Psoas muscle (tissue), 8 donors: ENCODE data around the gene DPRX. TPM values are rescaled to one million over a fixed set of nuclear protein-coding genes. Genes with fewer than 3 reads are reported as not detected.
A peak's percentile ranks its signal among the peaks of the same experiment; 100 is the strongest.

Experiments
- ATAC-seq, 4 donors: fragments of 200-7000 bp; cut with Tn5 transposase; one replicate each; pipeline ENCODE4 v1.9.1; 2020; ENCODE audit warnings: moderate library complexity in 3 of 4, mild to moderate bottlenecking in 2 of 4
- DNase-seq, 2 donors: peaks; one replicate each; pipeline ENCODE4 v3.0.0-alpha.2; 2020
- H3K27ac ChIP-seq: fragments of 200-600 bp; one replicate; pipeline ENCODE4 v1.8.0; 2022
- H3K27me3 ChIP-seq, 3 donors: fragments of 200-600 bp in 1 of 3; one replicate each; pipeline versions ENCODE4 v1.6.1 to v1.8.0; 2013 to 2022; ENCODE audit warnings: low read length in 2 of 3, mild to moderate bottlenecking in 2 of 3, moderate library complexity in 1 of 3; ENCODE audit not compliant: insufficient read depth in 3 of 3
- H3K36me3 ChIP-seq, 2 donors: fragments of 200-600 bp in 1 of 2; one replicate each; pipeline versions ENCODE4 v1.6.1 to v1.8.0; 2013 to 2022; ENCODE audit warnings: low read depth in 1 of 2, mild to moderate bottlenecking in 1 of 2, moderate library complexity in 1 of 2; ENCODE audit not compliant: insufficient read depth in 1 of 2
- H3K4me1 ChIP-seq: fragments of 200-600 bp; one replicate; pipeline ENCODE4 v1.8.0; 2022
- H3K4me3 ChIP-seq: fragments of 200-600 bp; one replicate; pipeline ENCODE4 v1.8.0; 2022; ENCODE audit warnings: mild to moderate bottlenecking
- H3K9me3 ChIP-seq: fragments of 200-600 bp; one replicate; pipeline ENCODE4 v1.8.0; 2022
- CTCF ChIP-seq: fragments of 200-600 bp; IDR thresholded peaks from one replicate; pipeline ENCODE4 v1.8.0; 2022; ENCODE audit warnings: antibody characterized with exemption
- WGBS, 3 donors: extraction: QIAGEN DNeasy Blood & Tissue Kit; methylation state at CpG; one replicate each; pipeline versions ENCODE4 v1.1.6 to v1.1.7; 2013; 5-methylcytosine and 5-hydroxymethylcytosine counted together
- intact Hi-C, 2 donors: fragments of 100-400 bp; cut with DNase I; formaldehyde crosslinking; loops; one replicate each; pipeline versions ENCODE4 v1.11.0 to v1.14.2; 2022
- polyA plus RNA-seq, 3 donors: library from polyadenylated mRNA; stranded (reverse); fragments of 200-250 nt; gene quantifications; one replicate each; pipeline ENCODE4 v1.2.3, GENCODE V29; 2013
- total RNA-seq, 4 donors: library from RNA; stranded (reverse); fragmentation: NEBNext Ultra II Directional in 2 of 4; extraction: Animal tissue kit (Norgen Biotek cat#: 25700) in 2 of 4; gene quantifications; one replicate each; pipeline versions ENCODE4 v1.2.1 to v1.2.4, GENCODE V29; 2021 to 2023
- donor health status: healthy with polysubstance abuse.
- donor health status: DM: no; HTN: no; CAD: no; lungs with moderate emphysema.
- donor health status: Bipolar disorder and iron deficiency.
- donor health status: healthy.
- donor health status: DM: yes; HTN: yes; CAD: no.
- donor health status: DM: no; HTN: no; CAD: no.
- donor health status: DM: no; HTN: no; CAD: no.
- donor health status: DM: yes; HTN: yes; CAD: no.

Gene DPRX
- total and polyA plus RNA-seq, 7 donors: 0.36 TPM; not detected in 6

DNA sequence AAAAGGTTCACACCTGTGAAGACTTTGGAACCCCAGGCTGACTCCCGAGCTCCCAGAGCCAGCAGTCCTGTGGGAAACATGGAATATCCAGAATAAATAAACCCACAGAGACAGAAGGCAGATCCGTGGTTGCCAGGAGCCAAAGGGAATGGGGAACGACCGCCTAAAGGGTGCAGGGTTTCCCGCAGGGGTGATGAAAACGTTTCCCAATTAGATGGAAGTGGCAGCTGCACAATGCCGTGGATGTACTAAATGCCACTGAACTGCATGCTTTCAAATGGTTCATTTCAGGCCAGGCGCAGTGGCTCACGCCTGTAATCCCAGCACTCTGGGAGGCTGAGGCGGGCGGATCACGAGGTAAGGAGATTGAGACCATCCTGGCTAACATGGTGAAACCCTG lies 23.4 kb upstream of the DPRX start:
- no peak for ATAC-seq
- 54 to 76% (median 61%) methylated on average over 12 of the region's 12 CpGs for WGBS, 3 donors
- Histone ChIP-seq H3K27me3 (peaks cover 0 to 2% (median 0%) of the 10 kb centered on the region in 3 donors), H3K4me3 (no peak overlapping the region), H3K27ac (no peak overlapping the region), H3K4me1 (no peaks in the 10 kb centered on the region), H3K9me3 (no peaks in the 10 kb centered on the region), H3K36me3 (no peaks in the 10 kb centered on the region)
- no peak for DNase-seq
- TF ChIP-seq CTCF: no peak
- intact Hi-C loops: no loop called here

DNA sequence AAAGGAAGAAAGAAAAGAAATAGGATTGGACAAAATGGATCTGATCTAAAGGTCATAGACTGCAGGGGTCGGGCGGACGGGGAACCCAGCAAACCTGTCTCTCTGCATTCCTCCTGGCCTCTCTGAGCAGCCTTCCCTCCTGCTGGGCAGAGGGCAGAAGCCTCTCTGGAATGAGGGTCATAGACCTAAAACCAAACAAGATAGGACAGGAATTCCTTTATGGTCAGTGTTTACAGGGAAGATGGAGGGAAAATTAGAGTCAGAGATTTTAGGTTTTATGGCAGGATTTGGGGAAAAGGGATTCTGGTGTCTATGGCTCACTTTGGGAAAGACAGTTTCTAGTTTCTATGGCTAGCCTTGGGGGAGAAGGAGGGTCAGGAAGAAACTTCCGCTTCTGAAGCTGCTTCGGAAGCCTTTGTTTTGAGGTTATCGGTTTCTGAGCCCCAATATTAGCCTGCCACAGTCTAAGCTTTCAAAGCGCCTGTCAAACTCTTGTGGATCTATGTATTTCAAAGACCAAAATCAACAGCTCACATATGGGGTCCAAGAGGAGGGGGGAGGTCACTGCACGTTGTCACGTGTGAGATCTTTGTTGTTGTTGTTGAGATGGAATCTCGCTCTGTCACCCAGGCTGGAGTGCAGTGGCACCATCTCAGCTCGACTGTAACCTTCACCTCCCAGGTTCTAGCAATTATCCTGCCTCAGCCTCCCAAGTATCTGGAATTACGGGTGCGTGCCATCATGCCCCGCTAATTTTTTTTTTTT lies 18.9 kb upstream of the DPRX start:
- Histone ChIP-seq H3K4me1 (no peaks in the 10 kb centered on the region), H3K4me3 (no peak overlapping the region), H3K27ac (no peak overlapping the region), H3K9me3 (no peaks in the 10 kb centered on the region), H3K27me3 (no peaks in the 10 kb centered on the region), H3K36me3 (no peaks in the 10 kb centered on the region)
- intact Hi-C loops: no loop called here
- WGBS, 3 donors: 58 to 62% (median 62%) methylated on average over 14 of the region's 14 CpGs
- no peak for TF ChIP-seq CTCF
- no peak for ATAC-seq
- DNase-seq: no peak

DNA sequence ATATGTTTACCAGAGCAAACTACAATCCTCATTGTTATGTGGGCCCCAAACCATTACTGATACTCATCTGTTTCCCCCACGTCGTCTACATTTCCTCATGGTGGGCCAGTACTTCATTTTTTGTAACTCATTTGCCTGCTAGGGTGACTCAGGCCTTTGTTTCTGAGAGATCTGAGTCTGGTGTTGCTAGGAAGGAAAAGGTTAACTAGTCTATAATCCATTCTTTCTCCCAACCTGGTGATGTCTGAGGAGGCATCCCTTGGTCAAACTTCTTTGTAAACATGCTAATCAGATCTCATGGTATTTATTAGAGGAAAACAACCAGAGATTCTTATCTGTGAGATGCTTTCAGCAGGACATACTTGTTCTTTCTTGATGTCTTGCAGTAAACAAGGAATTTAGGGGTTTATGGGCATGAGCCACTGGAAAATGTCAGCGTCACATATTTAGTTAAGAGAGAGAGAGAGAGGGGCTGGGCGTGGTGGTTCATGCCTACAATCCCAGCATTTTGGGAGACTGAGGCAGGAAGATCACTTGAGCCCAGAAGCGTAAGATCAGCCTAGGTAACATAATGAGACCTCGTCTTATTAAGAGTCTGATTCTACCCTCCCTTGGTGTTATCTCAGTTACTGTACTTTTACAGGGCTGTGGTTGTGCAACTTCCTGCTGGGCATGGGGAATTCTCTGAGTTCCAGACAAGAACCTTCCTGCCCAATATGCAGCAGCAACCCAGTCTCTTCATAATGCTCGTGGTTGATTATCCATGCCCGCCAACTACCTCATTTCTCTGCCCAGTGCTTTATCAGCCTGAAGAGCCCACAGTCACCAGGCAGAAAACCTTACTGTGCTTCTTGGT lies 9.7 kb upstream of the DPRX start:
- Histone ChIP-seq H3K36me3 (no peaks in the 10 kb centered on the region), H3K4me3 (no peak overlapping the region), H3K27me3 (no peaks in the 10 kb centered on the region), H3K4me1 (no peaks in the 10 kb centered on the region), H3K9me3 (no peaks in the 10 kb centered on the region), H3K27ac (peak overlapping the region; percentile 50)
- intact Hi-C loops: no loop called here
- no peak for TF ChIP-seq CTCF
- ATAC-seq (no peak), DNase-seq (no peak)
- 52 to 63% (median 56%) methylated on average over 8 of the region's 8 CpGs for WGBS, 3 donors

DNA sequence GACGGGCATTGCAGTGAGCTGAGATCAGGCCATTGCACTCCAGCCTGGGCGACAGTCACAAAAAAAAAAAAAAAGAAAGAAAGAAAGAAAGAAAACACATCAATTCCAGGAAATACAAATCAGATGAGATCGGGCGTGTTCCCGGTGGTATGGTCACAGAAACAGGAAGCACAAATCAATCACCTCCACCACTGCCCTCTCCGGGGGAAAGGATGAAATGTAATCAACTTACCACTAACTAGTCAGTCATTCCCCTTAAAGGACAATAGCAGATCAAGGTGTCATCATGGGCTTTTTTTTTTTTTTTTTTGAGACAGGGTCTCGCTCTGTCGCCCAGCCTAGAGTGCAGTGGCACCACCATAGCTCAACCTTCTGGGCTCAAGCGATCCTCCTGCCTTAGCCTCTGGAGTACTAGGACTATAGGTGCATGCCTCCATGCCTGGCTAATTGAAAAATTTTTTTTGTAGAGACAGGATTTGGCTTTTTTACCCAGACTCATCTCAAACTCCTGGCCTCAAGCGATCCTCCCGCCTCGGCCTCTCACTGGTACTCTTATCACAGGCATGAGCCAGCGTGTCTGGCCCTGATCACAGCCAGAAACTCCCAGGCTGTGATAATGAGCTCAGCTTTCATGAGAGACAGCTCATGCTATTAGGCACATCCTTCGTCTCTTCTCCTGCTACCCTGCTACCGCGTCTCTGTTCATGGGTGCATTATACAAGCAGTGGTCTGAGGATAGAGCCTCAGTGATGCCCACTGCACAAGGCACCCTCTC lies 6.8 kb upstream of the DPRX start:
- no peaks in the 10 kb centered on the region for H3K4me1 ChIP-seq

More for the DNA sequence above, 6.8 kb upstream of the DPRX start:
- Histone ChIP-seq H3K36me3 (no peaks in the 10 kb centered on the region), H3K9me3 (no peaks in the 10 kb centered on the region), H3K4me3 (no peak overlapping the region), H3K27me3 (no peaks in the 10 kb centered on the region), H3K27ac (peak overlapping the region; percentile 23)
- ATAC-seq (no peak), DNase-seq (no peak)
- TF ChIP-seq CTCF: no peak
- intact Hi-C loops: no loop called here
- 66 to 74% (median 73%) methylated on average over 16 of the region's 16 CpGs for WGBS, 3 donors
